T-helper 2 cell treated with Interferon-gamma antibody and Interleukin-4, amounts not matched to agents 5 μg/mL and 100 μg/mL, for 36 hours (primary cell): ENCODE results near the gene NQO2.

Source experiments
- DNase-seq: peaks from one replicate; pipeline ENCODE4 v3.0.0; 2021; ENCODE audit warnings: low spot score
- H3K27ac Mint-ChIP-seq: one replicate; pipeline ENCODE4 v1.8.0; 2021; ENCODE audit warnings: mild to moderate bottlenecking, mixed read lengths
- H3K27me3 Mint-ChIP-seq: one replicate; pipeline ENCODE4 v1.8.0; 2021; ENCODE audit warnings: low read depth, mixed read lengths
- H3K36me3 Mint-ChIP-seq: one replicate; pipeline ENCODE4 v1.8.0; 2021; ENCODE audit warnings: low read depth, mixed read lengths
- H3K4me1 Mint-ChIP-seq: one replicate; pipeline ENCODE4 v1.8.0; 2021; ENCODE audit warnings: low read depth, mixed read lengths
- H3K4me3 Mint-ChIP-seq: one replicate; pipeline ENCODE4 v1.8.0; 2022; ENCODE audit warnings: mild to moderate bottlenecking, moderate library complexity, mixed read lengths
- H3K9me3 Mint-ChIP-seq: one replicate; pipeline ENCODE4 v1.8.0; 2021; ENCODE audit warnings: mixed read lengths

Gene NQO2

GRCh38 chr6:2999618-3000557 is at the start of gene NQO2:
NQO2 (plus strand) TSS chr6:2999894; CDS start chr6:3006553, 6,659 bp downstream.
- Mint-ChIP-seq H3K4me3 (peak within 1 kb of the TSS; percentile 92), H3K9me3 (no peaks in the 10 kb centered on the region)
- peak; percentile 86 for DNase-seq

DNA sequence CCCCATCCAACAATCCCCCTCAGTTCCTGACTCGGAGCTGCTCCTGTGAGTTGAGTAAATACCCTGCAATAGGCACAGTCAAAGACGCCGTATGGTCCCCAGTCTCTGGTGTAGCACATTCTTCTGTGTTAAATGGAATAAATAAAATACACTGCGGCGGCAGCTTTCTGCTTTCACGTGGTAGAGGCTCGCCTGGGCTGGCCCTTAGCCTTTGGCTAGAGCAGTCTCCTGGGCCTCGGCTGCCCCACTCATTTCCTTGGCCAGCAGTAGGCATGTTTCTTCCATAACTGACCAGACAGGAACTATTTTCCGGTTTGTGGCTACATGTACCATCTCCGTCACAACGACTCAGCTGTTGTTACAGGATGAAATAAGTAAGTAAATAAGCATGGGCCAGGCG is 49.0 kb upstream of the NQO2 start:
- no peak for DNase-seq
- Mint-ChIP-seq H3K27ac (no peak overlapping the region), H3K4me3 (no peak overlapping the region), H3K4me1 (peaks cover 11% of the 10 kb centered on the region), H3K36me3 (peaks cover 30% of the 10 kb centered on the region), H3K9me3 (no peaks in the 10 kb centered on the region), H3K27me3 (no peaks in the 10 kb centered on the region)

More at GRCh38 chr6:2999618-3000557, at the start of gene NQO2:
- Mint-ChIP-seq H3K36me3 (peaks cover 13% of the 10 kb centered on the region), H3K27ac (peak within 1 kb of the TSS; percentile 91), H3K4me1 (peaks cover 29% of the 10 kb centered on the region), H3K27me3 (no peaks in the 10 kb centered on the region)

DNA sequence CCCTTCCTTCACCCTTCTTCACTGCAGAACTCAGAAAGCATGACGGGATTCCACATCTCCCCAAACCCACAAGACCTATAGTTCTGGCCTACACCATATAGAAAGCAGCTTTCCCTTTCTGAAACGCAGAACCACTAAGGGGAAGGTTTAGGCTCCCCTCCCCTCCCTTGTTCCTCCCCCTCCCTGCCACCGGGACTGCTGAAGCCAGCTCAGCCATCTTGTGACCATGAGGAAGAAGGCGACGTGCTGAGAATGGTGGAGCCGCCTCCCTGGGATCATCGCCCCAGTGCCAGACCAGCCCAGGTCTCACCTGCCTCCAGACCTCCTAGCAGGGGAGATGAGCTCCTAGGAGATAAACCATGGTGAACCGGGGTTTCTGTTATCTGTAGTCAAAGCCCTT is 48.0 kb upstream of the NQO2 start:
- peaks cover 28% of the 10 kb centered on the region for H3K36me3 Mint-ChIP-seq
- H3K27me3 Mint-ChIP-seq: no peaks in the 10 kb centered on the region
- no peak for DNase-seq
- H3K27ac Mint-ChIP-seq: peak overlapping the region; percentile 20
- no peaks in the 10 kb centered on the region for H3K9me3 Mint-ChIP-seq
- H3K4me3 Mint-ChIP-seq: no peak overlapping the region
- H3K4me1 Mint-ChIP-seq: peaks cover 11% of the 10 kb centered on the region

DNA sequence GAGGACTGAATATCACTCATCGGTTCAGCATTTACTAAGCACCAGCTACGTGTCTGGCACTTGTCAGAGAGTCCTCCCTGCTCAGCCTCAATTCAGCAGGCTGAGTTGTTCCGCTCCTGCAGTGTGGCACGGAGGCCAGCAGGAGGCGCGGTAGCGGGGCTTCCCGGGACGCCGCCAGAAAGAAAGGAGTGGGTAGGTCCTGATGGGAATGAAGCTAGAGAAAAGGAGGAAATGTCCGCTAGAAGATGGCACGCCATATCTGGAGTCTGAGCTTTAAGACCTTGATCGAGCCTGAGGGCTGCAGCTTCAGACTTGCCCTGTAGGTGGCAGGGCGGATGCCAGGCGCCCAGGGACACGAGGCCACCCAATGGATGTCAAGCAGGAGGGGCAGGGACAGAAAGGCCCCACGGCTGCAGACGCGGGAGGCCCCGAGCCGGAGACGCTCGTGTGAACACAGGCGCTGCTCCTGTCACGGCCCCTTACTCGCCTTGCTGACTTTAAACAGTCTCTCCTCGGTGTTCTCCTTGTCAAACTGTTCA is 47.1 kb upstream of the NQO2 start:
- peak overlapping the region; percentile 60 for H3K27ac Mint-ChIP-seq
- H3K4me3 Mint-ChIP-seq: peak overlapping the region; percentile 65
- peaks cover 11% of the 10 kb centered on the region for H3K4me1 Mint-ChIP-seq
- no peaks in the 10 kb centered on the region for H3K9me3 Mint-ChIP-seq
- no peaks in the 10 kb centered on the region for H3K27me3 Mint-ChIP-seq
- peaks cover 25% of the 10 kb centered on the region for H3K36me3 Mint-ChIP-seq
- DNase-seq: peak; percentile 57

DNA sequence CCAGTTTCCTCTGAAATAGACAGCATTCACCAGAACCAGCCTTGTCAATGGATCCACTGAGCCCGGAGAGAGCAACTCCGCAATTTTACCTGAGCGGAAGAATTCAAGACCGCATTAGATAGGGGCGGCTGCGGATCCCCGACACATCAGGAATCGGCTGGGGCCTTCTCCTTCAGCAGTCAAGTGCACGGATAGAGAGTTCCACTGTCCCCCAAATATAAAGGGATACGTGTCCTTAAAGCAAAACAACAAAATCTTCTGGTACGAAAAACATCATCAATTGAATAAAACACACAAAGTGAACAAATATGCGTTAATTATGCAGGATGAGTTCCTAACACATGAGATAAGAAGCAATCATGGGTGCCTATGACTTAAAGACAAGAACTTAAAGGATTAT is 46.6 kb upstream of the NQO2 start:
- peaks cover 22% of the 10 kb centered on the region for H3K36me3 Mint-ChIP-seq
- H3K9me3 Mint-ChIP-seq: no peaks in the 10 kb centered on the region
- H3K27ac Mint-ChIP-seq: no peak overlapping the region
- no peak for DNase-seq
- H3K4me3 Mint-ChIP-seq: no peak overlapping the region
- peaks cover 11% of the 10 kb centered on the region for H3K4me1 Mint-ChIP-seq
- H3K27me3 Mint-ChIP-seq: no peaks in the 10 kb centered on the region

DNA sequence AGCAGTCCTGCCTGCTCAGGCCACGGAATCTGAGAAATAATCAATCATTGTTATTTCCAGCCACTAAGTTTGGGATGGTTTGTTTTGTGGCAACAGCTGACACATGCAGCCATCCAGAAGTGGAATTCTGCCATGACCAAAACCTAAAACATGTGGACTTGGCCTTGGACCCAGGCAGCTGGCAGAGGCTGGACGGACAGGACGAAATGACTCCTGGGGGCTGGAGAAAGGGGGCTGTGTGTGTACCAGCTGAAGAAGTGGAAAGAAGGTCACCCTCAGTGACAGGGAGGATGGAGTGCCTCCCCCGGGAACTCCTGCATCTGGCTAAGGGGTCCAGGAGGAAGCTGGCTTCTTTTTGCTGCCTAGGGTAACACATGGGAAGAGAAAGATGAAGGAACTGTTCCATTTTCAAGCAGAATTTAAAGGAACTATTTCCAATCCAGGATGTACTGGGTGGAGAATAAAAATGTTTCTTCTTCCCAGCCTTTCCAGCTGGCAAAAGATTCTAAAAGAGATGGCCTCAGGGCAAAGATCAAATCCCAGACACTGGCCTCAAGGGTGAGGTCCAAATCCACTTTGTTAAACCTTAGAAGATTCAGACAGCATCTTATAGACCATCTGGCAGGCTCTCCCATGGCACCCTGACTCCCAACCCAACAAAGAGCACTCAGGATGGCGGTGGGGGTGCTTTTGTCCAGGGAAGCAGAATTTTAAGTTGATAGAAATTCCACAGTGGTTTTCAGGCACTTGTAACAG is 42.6 kb upstream of the NQO2 start:
- Mint-ChIP-seq H3K9me3 (no peaks in the 10 kb centered on the region), H3K4me1 (peaks cover 6% of the 10 kb centered on the region), H3K27ac (no peak overlapping the region), H3K27me3 (no peaks in the 10 kb centered on the region), H3K4me3 (no peak overlapping the region), H3K36me3 (peaks cover 8% of the 10 kb centered on the region)
- no peak for DNase-seq

GRCh38 chr6:2957696-2958330 is 41.9 kb upstream of the NQO2 start:
- Mint-ChIP-seq H3K4me1 (peaks cover 2% of the 10 kb centered on the region), H3K36me3 (peaks cover 4% of the 10 kb centered on the region), H3K4me3 (no peak overlapping the region), H3K9me3 (no peaks in the 10 kb centered on the region), H3K27me3 (no peaks in the 10 kb centered on the region), H3K27ac (no peak overlapping the region)
- no peak for DNase-seq

DNA sequence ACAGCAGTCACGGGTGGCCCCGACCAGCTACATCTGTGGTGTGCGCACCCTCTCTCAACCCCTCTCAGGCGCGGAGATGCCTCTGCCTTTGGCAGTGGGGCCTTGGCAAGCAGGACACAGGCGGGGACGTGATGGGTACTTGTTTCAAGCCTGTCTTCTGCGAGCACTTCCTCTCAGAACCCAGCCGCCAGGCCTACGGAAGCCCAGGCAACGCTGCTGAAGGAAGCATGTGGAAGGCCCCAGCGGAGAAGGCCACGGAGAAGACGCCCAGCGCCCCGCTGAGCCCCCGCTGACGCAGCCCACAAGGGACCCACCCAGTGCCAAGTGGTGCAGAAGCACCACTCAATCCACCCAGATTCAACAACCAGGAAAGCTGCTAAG is 41.4 kb upstream of the NQO2 start:
- Mint-ChIP-seq H3K27me3 (no peaks in the 10 kb centered on the region), H3K36me3 (peaks cover 2% of the 10 kb centered on the region), H3K4me1 (peaks cover under 1% of the 10 kb centered on the region), H3K27ac (no peak overlapping the region), H3K4me3 (no peak overlapping the region), H3K9me3 (no peaks in the 10 kb centered on the region)
- no peak for DNase-seq

GRCh38 chr6:2958776-2959175 is 40.9 kb upstream of the NQO2 start:
- DNase-seq: no peak
- no peak overlapping the region for H3K4me3 Mint-ChIP-seq
- no peaks in the 10 kb centered on the region for H3K4me1 Mint-ChIP-seq
- no peak overlapping the region for H3K27ac Mint-ChIP-seq
- H3K9me3 Mint-ChIP-seq: no peaks in the 10 kb centered on the region
- H3K27me3 Mint-ChIP-seq: no peaks in the 10 kb centered on the region
- peaks cover 2% of the 10 kb centered on the region for H3K36me3 Mint-ChIP-seq

- no peaks in the 10 kb centered on the region for H3K36me3 Mint-ChIP-seq
- no peaks in the 10 kb centered on the region for H3K4me1 Mint-ChIP-seq
- no peaks in the 10 kb centered on the region for H3K27me3 Mint-ChIP-seq
- DNase-seq: no peak
- H3K27ac Mint-ChIP-seq: no peak overlapping the region
- no peak overlapping the region for H3K4me3 Mint-ChIP-seq
- no peaks in the 10 kb centered on the region for H3K9me3 Mint-ChIP-seq
Measured at GRCh38 chr6:2959909-2960719, 39.6 kb upstream of the NQO2 start.

DNA sequence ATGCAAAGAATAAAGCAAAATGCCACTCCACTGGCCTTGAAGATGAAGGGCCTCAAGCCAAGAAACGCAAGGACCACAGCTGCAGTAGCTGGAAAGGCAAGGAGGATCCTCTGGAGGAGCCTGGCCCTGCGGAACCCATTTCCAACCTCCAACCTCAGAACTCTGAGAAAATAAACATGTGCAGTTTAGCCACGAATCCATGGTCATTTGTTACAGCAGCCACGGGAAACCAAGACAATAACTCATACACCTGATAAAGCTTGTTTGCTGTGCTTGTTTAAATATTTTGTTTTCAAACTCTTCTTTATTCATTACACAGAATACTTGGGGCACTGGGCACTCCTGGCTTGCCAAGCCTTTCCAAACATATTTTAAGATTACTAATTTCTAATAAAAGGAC is 38.8 kb upstream of the NQO2 start:
- H3K4me3 Mint-ChIP-seq: no peak overlapping the region
- H3K36me3 Mint-ChIP-seq: no peaks in the 10 kb centered on the region
- no peak overlapping the region for H3K27ac Mint-ChIP-seq
- no peaks in the 10 kb centered on the region for H3K4me1 Mint-ChIP-seq
- no peaks in the 10 kb centered on the region for H3K9me3 Mint-ChIP-seq
- no peaks in the 10 kb centered on the region for H3K27me3 Mint-ChIP-seq
- no peak for DNase-seq

- no peak for DNase-seq
- Mint-ChIP-seq H3K27me3 (no peaks in the 10 kb centered on the region), H3K9me3 (no peaks in the 10 kb centered on the region), H3K4me1 (no peaks in the 10 kb centered on the region), H3K27ac (no peak overlapping the region), H3K4me3 (no peak overlapping the region), H3K36me3 (peaks cover 2% of the 10 kb centered on the region)
Measured at GRCh38 chr6:2961506-2961905, 38.2 kb upstream of the NQO2 start.

GRCh38 chr6:2962004-2962403 is 37.7 kb upstream of the NQO2 start:
- no peaks in the 10 kb centered on the region for H3K4me1 Mint-ChIP-seq
- no peak overlapping the region for H3K27ac Mint-ChIP-seq
- peaks cover 2% of the 10 kb centered on the region for H3K36me3 Mint-ChIP-seq
- DNase-seq: no peak
- H3K27me3 Mint-ChIP-seq: no peaks in the 10 kb centered on the region
- no peak overlapping the region for H3K4me3 Mint-ChIP-seq
- H3K9me3 Mint-ChIP-seq: no peaks in the 10 kb centered on the region
